HEK293T (cell line): Measurements from ENCODE around the gene RGP1.

Experiments used
- BHLHE40 ChIP-seq: fragments of 450-650 bp; IDR thresholded peaks from 2 replicates; pipeline ENCODE4 v1.6.1; 2016; ENCODE audit warnings: mild to moderate bottlenecking, moderate library complexity, borderline replicate concordance
- TARDBP ChIP-seq: fragments of 450-650 bp; IDR thresholded peaks from 2 replicates; pipeline ENCODE4 v1.6.1; 2016

- TF ChIP-seq TARDBP (no peak), BHLHE40 (no peak)
These were observed 3.5 kb upstream of the RGP1 start for GRCh38 chr9:35745569-35745968.
